NCI-H510A treated with DMSO at 0.1 percent for 48 hours (cell line): ENCODE data around the gene KITLG.
"Not testable (repeated sequence)": the region's sequence is repeated elsewhere in the genome, so short reads cannot be mapped to it uniquely, and the experiment has no call there.

ENCODE experiments used
- DNase-seq: peaks from one replicate; lab custom pipeline; 2025; lab: John Stamatoyannopoulos, UW

Gene KITLG

DNA sequence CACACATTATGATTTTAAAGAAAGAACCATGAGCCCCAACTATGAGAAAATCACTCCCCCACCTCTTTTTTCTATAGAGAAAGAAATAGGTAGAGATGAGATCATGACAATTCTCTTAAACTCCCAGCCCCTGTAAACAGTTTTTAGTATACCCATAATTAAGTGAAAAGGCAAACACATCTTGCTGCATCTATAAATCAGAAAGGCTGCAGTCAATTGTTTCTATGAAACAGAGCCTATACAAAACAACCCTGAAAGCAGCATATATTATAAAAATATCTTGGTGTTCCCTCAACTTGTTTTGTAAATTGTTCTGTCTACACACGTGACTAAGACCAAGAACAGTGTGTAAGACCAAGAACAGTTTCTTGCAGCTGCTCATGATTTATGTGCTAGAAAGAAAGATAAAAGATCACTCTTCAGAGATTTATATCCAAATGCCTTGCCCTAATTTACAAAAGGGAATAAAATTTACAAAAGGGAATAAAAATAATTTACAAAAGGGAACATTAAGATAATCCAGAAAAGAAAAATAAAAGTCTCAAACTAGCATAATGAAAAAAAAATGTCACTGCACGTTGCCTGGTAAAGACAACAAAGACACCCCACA, 4.8 kb downstream of the KITLG start:
- no peak for DNase-seq

DNA sequence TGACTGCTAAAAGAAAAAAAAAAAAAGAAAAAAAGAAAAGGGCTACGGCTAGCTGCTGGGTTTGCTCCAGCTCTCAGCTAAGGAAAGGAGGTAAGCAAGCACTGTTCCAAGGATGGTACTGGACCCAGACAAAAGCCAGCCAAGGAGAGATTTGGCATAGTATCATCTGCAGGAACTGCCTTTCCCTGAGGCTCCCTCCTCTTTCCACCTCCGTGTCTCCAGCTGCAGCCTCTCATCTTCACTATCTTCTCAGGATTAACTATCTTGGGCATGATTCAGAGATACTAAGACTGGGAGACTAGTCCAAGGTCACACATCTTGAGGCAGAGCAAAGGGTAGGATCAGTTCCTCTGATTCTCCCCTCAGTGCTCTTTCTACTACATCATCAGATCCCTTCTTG, 6.0 kb downstream of the KITLG start:
- no peak for DNase-seq

- no peak for DNase-seq
Measured at GRCh38 chr12:88573583-88573982, 6.7 kb downstream of the KITLG start.

- DNase-seq: no peak
Measured at GRCh38 chr12:88572781-88573549, 7.3 kb downstream of the KITLG start.

GRCh38 chr12:88571543-88571942, 8.7 kb downstream of the KITLG start:
- DNase-seq: no peak

DNA sequence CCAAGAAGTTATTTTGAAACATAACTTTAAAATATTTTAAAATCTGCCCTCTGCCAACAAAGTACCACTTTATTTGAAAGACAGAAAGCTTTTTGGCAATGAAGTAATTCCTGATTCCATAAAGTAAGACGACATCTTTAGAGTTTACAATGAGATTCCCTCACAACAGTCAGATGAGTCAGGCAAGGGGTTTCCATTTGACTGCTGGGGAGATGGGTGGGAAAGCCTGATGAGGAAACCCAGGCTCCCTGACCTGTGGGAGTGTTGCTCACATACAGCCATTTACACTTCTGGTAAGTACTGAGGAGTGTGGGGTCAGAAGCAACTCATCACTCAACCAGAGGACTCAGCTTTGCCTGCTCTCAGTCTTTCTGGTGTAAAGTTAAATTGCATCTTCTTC, 10.2 kb downstream of the KITLG start:
- DNase-seq: no peak

GRCh38 chr12:88566430-88566829, 13.8 kb downstream of the KITLG start:
- no peak for DNase-seq

DNA sequence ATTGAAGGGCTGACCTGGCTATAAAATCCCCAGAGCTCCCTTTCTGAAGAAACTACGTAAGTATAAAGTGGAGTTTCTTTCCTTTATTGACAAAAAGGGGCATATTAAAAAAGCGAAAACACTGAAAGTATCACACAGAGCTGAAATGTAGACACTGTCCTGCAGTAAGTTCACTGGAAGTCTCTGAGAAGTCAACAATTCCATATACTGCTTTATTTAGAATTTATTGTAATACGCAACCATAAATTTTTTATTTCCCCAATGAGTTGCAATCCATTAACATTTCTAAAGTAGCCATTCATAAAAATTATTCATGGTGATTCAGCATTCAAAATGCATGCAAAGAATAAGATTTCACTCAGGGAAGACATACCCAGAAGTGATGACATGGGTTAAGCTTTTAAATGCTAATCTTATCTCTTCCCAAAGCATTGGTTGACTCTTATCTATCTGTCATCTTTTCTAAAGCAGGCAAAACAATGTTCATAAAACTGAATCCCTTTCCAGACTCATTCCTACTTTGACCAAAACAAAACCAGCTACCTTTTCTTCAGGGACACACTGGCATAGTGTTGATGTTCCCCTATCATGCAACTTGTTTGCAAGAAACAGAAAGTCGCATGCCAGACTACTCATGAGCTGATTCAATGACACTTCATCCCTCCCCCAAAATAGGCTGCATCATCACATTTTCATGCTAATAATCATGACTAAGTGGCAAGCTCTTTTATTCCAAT, 17.3 kb downstream of the KITLG start:
- DNase-seq: no peak

DNA sequence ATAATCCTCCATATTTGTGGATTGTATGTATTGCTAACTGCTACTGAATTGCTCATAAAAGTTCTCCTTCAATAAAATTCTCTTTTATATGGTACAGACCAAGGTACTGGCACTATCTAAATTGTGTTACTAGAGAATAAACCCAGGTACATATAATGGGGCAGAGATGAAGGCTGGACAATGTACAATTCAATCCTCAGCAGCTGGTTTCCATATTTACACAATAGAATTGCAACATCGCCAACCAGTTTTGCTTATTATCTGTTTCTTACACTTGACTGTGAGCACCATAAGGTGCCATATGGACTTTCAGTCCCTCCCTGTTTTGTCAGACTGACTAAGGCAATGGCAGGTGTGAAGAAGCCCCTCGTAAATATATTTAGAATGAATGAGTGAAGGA, 18.1 kb downstream of the KITLG start:
- DNase-seq: peak; percentile 82

- DNase-seq: no peak
Measured at GRCh38 chr12:88559772-88560171, 20.5 kb downstream of the KITLG start.

DNA sequence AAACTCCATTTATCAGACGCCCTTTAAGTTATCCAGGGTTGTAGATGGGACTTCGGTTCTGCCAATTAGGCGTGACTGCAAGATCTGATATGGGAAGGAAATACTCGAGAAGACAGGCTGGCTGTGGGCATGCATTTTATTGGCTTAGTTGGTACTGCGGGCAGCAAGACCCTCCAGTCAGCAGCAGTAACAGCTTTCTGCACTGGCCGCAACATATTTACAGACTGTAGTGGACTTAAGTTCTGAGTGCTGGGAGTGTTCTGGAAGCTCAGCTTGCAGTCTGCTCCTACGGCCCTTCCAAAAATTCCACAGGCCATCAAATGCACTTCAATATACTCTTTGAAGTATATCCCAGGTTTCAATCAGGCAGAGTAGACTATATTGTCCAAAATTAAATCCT, 21.1 kb downstream of the KITLG start:
- DNase-seq: no peak

DNA sequence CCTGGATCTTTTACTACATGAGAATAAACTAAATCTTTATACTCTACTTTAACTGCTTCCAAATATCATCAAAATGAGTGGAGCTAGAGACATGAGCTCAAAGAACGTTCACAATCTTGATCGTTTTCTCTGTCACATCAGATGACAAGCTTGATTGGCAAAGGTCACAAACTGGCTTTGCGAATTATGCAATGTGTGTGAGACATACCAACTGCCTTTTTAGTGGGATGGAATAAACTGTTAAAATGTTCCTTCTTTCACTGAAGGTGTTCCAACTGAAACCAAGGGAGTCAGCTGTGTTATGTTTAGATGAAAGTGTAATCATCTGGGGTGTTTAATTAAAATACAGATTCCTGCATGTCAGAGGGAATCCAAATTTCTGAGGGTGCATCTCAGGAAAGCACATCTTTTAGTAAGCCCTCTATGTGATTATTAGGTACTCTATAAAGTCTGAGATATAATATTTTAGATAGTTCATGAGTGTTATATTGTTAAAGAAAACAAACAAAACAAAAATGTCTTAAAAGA, 21.9 kb downstream of the KITLG start:
- no peak for DNase-seq

GRCh38 chr12:88556213-88556774, 24.0 kb downstream of the KITLG start:
- no peak for DNase-seq

- DNase-seq: peak; percentile 90
Measured at GRCh38 chr12:88553941-88554658, 26.2 kb downstream of the KITLG start.

GRCh38 chr12:88552610-88553079, 27.6 kb downstream of the KITLG start:
- DNase-seq: no peak

GRCh38 chr12:88549929-88550328, 30.3 kb downstream of the KITLG start:
- DNase-seq: no peak

DNA sequence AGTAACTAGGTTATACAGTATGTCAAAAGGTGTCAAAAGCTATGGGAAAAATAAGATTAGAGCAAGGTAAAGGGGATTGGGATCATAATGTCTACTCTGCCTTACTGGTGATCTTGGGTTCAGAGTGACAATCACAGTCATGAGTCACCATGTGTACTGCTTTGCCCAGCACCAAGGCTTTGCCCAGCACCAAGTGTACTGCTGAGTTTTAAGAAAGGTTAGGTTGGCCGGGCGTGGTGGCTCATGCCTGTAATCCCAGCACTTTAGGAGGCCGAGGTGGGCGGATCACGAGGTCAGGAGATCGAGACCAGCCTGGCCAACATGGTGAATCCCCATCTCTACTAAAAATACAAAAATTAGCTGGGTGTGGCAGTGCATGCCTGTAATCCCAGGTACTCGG, 32.3 kb downstream of the KITLG start:
- not testable (repeated sequence) for DNase-seq

DNA sequence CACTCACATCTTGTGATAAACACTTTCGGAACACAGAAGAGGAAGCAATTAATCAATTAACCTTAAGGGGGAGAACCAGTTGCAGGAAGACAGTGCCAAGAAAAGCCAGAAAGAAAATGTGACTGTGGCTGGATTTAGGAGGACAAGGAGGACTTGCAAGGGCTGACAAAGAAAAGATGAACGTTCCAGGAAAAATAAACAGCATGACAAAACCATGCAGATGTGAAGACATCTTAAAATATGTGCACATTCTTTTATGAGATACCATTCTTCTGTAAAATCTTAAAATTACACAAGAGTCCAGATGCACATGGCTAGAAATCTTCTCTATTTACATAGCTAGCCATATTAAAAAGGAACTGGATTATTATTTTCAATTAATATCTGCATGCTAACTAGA, 33.4 kb downstream of the KITLG start:
- DNase-seq: no peak

DNA sequence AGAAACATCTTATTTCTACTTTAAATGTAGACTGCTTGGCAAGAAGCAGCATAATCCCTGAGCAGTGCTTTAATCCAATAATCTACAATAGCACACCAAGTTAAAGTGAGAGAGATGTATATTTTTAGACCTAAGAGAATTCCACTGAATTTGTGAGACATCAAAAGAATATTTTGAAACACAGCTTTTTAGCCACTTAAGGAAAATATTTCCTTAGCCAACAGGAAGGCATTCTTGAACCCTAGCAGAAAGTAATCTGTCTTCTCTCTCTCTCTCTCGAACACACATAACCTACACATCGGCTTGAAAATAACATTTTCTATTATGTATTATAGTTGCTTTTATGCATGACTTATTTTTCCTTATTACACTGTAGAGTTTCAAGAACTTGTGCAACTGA, 34.0 kb downstream of the KITLG start:
- DNase-seq: no peak

GRCh38 chr12:88544991-88545980, 35.0 kb downstream of the KITLG start:
- no peak for DNase-seq

DNA sequence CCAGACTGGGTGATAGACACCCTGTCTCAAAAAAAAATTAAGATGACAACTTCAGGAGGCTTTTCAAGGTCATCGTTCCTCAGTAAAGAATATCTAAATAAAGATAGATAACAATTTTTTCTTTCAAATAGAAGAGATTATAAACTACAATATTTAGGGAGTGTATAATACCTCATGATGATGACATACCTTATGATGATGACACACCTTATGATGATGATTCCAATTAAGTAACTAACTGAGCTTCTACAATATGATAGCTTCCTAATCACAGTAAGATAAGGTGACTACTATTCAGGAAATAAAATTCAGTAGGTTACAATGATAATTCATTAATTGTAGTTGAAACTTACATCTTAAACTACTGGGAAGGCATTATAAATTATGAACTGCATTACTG, 40.4 kb downstream of the KITLG start:
- no peak for DNase-seq
